ENCODE data around the gene TLX1. TPM values are rescaled to one million over a fixed set of nuclear protein-coding genes. Genes with fewer than 3 reads are reported as not detected.

TLX1 gene
- total RNA-seq, 1 experiment from 2014 or later = not detected

DNA sequence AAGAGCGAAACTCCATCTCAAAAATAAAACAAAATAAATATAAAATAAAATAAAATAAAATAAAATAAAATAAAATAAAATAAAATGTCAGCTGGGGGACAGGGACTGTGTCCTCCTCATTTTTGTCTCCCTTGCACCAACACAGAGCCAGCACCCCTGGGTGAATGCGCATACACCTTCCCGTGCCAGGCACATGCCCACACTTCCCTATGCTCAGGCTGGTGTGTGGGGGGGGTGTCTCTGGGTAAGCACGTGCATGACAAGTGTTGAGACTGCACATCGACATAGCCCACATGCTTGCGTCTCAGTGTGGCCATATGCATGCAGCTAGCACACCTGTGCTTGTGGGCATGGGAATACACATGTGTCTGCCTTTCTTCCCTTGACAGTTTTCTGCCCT is 24.7 kb upstream of the TLX1 start:
- no peak overlapping the region for H3K27ac ChIP-seq (ENCODE audit: low read length)
- H3K27me3 ChIP-seq (ENCODE audit: low read length) = no peaks in the 10 kb centered on the region
- no peaks in the 10 kb centered on the region for H3K79me2 ChIP-seq (ENCODE audit: low read length)
- CTCF ChIA-PET = no interaction called here
- H3F3A ChIP-seq (ENCODE audit: low read length, unreplicated experiment) = no peaks in the 10 kb centered on the region
- H3K36me3 ChIP-seq (ENCODE audit: low read depth, low read length) = no peaks in the 10 kb centered on the region
- H3K9me2 ChIP-seq (replicated peaks; ENCODE audit: low read length) = no peaks in the 10 kb centered on the region
- no peaks in the 10 kb centered on the region for H4K20me1 ChIP-seq (ENCODE audit: low read length)
- no peak for ATAC-seq
- no TSS peak for BruUV-seq (replicated peaks)
- no peak for DNase-seq
- H2AFZ ChIP-seq (ENCODE audit: low read length) = no peak overlapping the region
- no peaks in the 10 kb centered on the region for H3K9me3 ChIP-seq (ENCODE audit: low read length)
- TF ChIP-seq EZH2 (IDR thresholded peaks at IDR 0.05; ENCODE audit: low read length, unreplicated experiment) (no peak), EZH2phosphoT487 (IDR thresholded peaks at IDR 0.05; ENCODE audit: borderline replicate concordance, low read length) (no peak), CTCF (conservative IDR thresholded peaks at IDR 0.05; ENCODE audit: low read depth, low read length) (no peak)
- POLR2A ChIA-PET (ENCODE audit: unreplicated experiment) = no interaction called here
- intact Hi-C loops (cut with micrococcal nuclease) = no loop called here
- no peak overlapping the region for H3K4me3 ChIP-seq (ENCODE audit: low read length)
- H3K9ac ChIP-seq (ENCODE audit: low read length) = no peak overlapping the region
- H3K4me1 ChIP-seq (ENCODE audit: insufficient read depth, low read length) = no peaks in the 10 kb centered on the region
- no peak overlapping the region for H3K4me2 ChIP-seq (ENCODE audit: low read length)

GRCh38 chr10:101107771-101108170 is 23.3 kb upstream of the TLX1 start:
- intact Hi-C loops (cut with micrococcal nuclease) = no loop called here
- no peaks in the 10 kb centered on the region for H3K27me3 ChIP-seq (ENCODE audit: low read length)
- no peak for ATAC-seq

More at GRCh38 chr10:101107771-101108170, 23.3 kb upstream of the TLX1 start:
- H3K36me3 ChIP-seq (ENCODE audit: low read depth, low read length) = no peaks in the 10 kb centered on the region
- H2AFZ ChIP-seq (ENCODE audit: low read length) = no peak overlapping the region
- no peaks in the 10 kb centered on the region for H3K79me2 ChIP-seq (ENCODE audit: low read length)
- H3K9me2 ChIP-seq (replicated peaks; ENCODE audit: low read length) = no peaks in the 10 kb centered on the region
- H3K9ac ChIP-seq (ENCODE audit: low read length) = no peak overlapping the region
- CTCF ChIA-PET = no interaction called here
- TF ChIP-seq CTCF (conservative IDR thresholded peaks at IDR 0.05; ENCODE audit: low read depth, low read length) = no peak
- TF ChIP-seq EZH2phosphoT487 (IDR thresholded peaks at IDR 0.05; ENCODE audit: borderline replicate concordance, low read length) = no peak
- TF ChIP-seq EZH2 (IDR thresholded peaks at IDR 0.05; ENCODE audit: low read length, unreplicated experiment) = no peak
- H3K9me3 ChIP-seq (ENCODE audit: low read length) = no peaks in the 10 kb centered on the region
- H3F3A ChIP-seq (ENCODE audit: low read length, unreplicated experiment) = no peaks in the 10 kb centered on the region
- H3K4me1 ChIP-seq (ENCODE audit: insufficient read depth, low read length) = no peaks in the 10 kb centered on the region
- H3K27ac ChIP-seq (ENCODE audit: low read length) = no peak overlapping the region
- no peak overlapping the region for H3K4me3 ChIP-seq (ENCODE audit: low read length)
- no peaks in the 10 kb centered on the region for H4K20me1 ChIP-seq (ENCODE audit: low read length)
- DNase-seq = no peak
- no TSS peak for BruUV-seq (replicated peaks)
- POLR2A ChIA-PET (ENCODE audit: unreplicated experiment) = no interaction called here
- no peak overlapping the region for H3K4me2 ChIP-seq (ENCODE audit: low read length)
